Neural progenitor cell (in vitro differentiated cells): ENCODE results near the gene ACBD6.

Source experiments
- EZH2phosphoT487 ChIP-seq: fragments of 200-600 bp; sonication (generic); IDR thresholded peaks from 2 replicates; pipeline ENCODE4 v1.6.1; 2017; ENCODE audit warnings: antibody characterized with exemption
- TF ChIP-seq, protein P1 (sequence below): fragments of 200-600 bp; sonication (generic); IDR thresholded peaks from 2 replicates; pipeline ENCODE4 v1.5.1; 2017; ENCODE audit warnings: antibody characterized with exemption, mild to moderate bottlenecking

DNA sequence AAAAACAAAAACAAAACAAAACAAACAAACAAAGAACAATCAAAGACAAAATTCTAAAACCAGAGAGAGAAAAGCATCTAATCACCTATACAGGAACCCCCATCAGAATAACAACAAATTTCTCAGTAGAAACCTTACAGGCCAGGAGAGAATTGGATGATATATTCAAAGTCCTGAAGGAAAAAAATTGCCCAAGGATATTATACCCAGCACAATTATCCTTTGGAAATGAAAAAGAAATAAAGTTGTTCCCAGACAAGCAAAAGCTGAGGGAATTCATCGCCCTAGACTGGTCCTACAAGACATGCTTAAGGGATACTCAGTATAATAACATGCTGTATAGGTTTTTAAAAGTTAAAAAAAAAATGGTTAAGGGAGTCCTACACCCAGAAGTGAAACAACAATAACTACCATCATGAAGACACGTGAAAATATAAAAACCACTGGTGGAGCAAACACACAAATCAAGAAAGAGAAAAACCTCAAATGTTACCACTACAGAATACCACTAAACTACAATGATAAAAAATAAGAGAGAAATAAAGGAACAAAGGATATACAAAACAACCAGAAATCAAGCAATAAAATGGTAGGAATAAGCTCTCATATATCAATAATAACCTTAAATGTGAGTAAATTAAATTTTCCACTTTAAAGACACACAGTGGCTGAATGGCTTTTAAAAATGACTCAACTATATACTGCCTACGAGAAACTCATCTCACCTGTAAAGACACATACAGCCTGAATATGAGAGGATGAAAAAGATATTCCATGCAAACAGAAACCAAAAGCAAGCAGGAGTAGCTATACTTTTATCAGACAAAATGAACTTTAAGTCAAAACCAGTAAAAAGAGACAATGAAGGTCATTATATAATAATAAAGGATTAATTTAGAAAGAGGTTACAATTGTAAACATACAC is 121.9 kb downstream of the ACBD6 start:
- TF ChIP-seq, protein P1, sequence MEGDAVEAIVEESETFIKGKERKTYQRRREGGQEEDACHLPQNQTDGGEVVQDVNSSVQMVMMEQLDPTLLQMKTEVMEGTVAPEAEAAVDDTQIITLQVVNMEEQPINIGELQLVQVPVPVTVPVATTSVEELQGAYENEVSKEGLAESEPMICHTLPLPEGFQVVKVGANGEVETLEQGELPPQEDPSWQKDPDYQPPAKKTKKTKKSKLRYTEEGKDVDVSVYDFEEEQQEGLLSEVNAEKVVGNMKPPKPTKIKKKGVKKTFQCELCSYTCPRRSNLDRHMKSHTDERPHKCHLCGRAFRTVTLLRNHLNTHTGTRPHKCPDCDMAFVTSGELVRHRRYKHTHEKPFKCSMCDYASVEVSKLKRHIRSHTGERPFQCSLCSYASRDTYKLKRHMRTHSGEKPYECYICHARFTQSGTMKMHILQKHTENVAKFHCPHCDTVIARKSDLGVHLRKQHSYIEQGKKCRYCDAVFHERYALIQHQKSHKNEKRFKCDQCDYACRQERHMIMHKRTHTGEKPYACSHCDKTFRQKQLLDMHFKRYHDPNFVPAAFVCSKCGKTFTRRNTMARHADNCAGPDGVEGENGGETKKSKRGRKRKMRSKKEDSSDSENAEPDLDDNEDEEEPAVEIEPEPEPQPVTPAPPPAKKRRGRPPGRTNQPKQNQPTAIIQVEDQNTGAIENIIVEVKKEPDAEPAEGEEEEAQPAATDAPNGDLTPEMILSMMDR: no peak
- no peak for TF ChIP-seq EZH2phosphoT487
